Coronary artery (tissue), 2 donors: Measurements from ENCODE around the gene SESTD1.
"Not testable (repeated sequence)": the region's sequence is repeated elsewhere in the genome, so short reads cannot be mapped to it uniquely, and the experiment has no call there.

Experiments
- DNase-seq: peaks from one replicate; pipeline ENCODE4 v3.0.0-alpha.2; 2017; ENCODE audit warnings: low spot score
- H3K27ac ChIP-seq, 2 donors: fragments of 200-600 bp; sonication (generic); one replicate each; pipeline ENCODE4 v1.5.1; 2016 to 2019
- H3K4me3 ChIP-seq: fragments of 200-600 bp; sonication (generic); 2 replicates; pipeline ENCODE4 v1.5.1; 2016; ENCODE audit warnings: mild to moderate bottlenecking, moderate library complexity
- CTCF ChIP-seq: fragments of 200-600 bp; sonication (generic); IDR thresholded peaks from one replicate; pipeline ENCODE4 v1.5.1; 2019; ENCODE audit warnings: antibody characterized with exemption

Gene SESTD1

GRCh38 chr2:179068991-179069643, 195.5 kb downstream of the SESTD1 start:
- Histone ChIP-seq H3K27ac (no peak overlapping the region), H3K4me3 (no peak overlapping the region)
- TF ChIP-seq CTCF = no peak
- DNase-seq = no peak

- DNase-seq = no peak
- TF ChIP-seq CTCF = no peak
- H3K4me3 ChIP-seq = no peak overlapping the region
- H3K27ac ChIP-seq = no peak overlapping the region
Measured at GRCh38 chr2:179059026-179059700, 205.5 kb downstream of the SESTD1 start.

- Histone ChIP-seq H3K27ac (no peak overlapping the region), H3K4me3 (no peak overlapping the region)
- no peak for DNase-seq
- no peak for TF ChIP-seq CTCF
Measured at GRCh38 chr2:179057737-179058136, 206.9 kb downstream of the SESTD1 start.

GRCh38 chr2:179053568-179053967, 211.1 kb downstream of the SESTD1 start:
- DNase-seq, H3K4me3 ChIP-seq, H3K27ac ChIP-seq: not testable (repeated sequence)
